HG02973 (cell line): ENCODE data around the gene DNAH6.
A peak's percentile ranks its signal among the peaks of the same experiment; 100 is the strongest.
"Not testable (repeated sequence)": the region's sequence is repeated elsewhere in the genome, so short reads cannot be mapped to it uniquely, and the experiment has no call there.

Experiments
- ATAC-seq: cut with Tn5 transposase; IDR thresholded peaks from one replicate; pipeline ENCODE4 v1.9.1; 2021; ENCODE audit warnings: moderate library complexity; ENCODE audit not compliant: unreplicated experiment

DNAH6 gene

DNA sequence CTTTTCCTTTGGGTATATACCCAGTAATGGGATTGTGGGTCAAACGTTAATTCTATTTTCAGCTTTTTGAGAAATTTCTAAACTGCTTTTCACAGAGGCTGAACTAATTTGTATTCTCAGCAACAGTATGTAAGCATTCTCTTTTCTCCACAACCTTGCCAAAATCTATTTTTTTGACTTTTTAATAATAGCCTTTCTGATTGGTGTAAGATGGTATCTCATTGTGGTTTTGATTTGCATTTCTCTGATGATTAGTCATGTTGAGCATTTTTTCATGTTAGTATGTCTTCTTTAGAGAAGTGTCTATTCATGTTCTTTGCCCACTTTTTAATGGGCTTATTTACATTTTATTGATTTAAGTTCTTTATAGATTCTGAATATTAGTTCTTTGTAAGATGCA is 219.1 kb downstream of the DNAH6 start:
- no peak for ATAC-seq

DNA sequence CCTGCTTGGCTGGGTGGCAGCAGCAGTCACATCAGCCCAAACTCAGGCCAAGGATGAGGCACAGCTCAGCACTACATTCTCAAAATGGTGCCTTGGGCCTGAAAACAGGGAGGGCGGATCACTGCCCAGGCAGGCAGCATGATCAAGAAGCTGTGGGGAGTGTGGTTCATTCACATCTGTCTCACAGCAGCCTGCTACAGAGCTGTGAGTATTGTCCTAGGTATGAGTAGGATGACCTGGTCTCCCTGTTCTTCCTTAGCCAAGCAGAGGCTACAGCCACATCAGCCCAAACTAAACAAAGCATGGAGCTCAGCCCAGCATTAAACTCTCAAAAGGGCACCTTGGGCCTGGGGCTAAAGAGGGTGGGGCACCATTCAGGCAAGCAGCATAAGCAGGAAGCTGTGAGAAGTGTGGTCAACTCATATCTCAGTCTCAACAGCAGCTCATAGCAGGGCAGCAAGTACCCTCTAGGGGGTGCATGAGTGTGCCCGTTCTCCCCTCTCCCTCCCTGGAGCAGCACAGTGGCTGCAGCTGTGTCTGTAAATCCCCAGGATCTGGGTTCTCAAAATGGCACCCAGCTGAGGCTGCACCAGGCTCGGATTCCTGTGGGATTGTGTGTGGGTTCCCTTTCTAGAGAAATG is 225.0 kb downstream of the DNAH6 start:
- peak; percentile 92 for ATAC-seq

DNA sequence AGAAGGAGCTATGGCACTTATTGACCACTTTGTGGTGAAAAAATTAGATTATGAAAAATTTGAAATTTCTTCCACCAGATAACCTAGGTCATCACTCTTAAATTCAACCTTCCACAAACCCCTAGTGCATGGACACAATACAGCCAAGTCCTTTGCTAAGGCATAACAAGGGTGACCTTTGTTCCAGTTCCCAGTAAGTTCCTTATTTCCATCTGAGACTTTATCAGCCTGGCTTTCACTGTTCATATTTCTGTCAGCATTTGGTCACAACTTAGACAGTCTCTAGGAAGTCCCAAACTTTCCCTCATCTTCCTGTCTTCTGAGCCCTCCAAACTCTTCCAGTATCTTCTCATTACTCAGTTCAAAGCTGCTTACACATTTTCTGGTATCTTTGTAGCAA is 232.0 kb downstream of the DNAH6 start:
- no peak for ATAC-seq

DNA sequence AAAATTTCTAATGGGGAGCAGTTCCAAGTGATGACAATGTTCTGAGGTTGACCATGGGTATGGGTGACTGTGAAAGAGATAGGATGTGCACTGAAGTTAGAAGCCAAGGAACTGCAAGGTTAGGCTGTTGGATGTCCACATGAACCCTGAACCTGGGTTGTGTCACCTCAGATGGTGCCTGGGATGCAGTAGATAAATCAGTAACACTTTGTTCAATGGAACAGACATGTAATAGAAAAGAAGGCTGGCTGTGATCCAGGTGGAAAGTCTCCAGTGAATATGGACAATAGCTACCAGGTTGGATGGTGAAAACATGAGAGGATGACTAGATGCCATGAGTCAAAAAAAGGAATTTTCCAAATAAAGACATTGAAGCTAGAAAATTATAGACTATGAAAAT is 233.1 kb downstream of the DNAH6 start:
- ATAC-seq: no peak

DNA sequence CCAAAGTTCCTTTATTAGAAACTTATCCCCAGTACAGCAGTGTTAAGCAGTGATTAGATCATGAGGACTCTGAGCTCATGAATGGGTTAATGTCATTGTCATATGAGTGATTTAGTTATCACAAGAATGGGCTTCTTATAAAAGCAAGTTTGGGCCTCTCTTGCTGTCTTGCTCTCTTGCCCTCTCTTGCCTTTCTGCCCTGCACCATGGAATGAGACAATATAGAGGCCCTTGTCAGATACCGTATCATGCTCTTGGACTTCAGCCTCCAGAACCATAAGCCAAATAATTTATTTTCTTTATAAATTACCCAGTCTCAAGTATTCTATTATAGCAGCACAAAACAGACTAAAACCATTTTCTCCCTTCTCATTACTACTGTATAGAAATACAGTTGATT is 238.8 kb downstream of the DNAH6 start:
- no peak for ATAC-seq

DNA sequence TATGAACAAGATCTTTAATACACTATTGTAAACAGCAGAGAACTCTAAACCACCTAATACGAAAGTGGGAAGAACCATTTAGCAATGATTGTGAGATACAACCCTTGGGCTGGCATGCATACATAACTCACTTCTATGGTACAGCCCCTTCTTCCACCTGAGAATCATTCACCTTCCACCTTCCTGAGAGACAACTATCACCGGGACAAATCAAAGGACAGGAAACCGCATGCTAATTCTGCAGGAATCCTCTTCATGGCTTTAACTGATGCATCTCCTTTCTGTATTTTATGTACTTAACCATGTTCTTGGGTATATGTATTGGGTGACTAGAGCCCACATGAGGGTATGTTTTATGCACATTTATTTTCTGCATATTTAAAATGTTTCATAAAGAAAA is 241.3 kb downstream of the DNAH6 start:
- ATAC-seq: no peak

DNA sequence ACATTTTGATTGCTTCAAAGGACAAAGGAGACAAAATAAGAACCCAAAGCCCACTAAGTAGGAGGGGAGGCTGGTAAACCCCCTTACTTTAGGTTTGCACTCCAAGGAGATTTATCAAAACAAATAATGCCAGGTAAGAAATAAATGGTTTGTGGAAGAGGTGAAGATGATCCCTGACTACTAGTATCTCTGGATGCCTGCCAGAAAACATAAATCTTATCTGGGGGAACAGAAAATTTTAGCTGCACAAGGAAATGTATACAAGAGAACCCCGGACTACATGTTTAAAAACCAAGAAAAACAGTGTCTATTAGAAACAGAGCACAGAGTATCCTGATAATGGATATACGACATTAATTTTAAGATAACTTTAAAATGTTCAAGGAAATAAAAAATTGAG is 250.5 kb downstream of the DNAH6 start:
- no peak for ATAC-seq

DNA sequence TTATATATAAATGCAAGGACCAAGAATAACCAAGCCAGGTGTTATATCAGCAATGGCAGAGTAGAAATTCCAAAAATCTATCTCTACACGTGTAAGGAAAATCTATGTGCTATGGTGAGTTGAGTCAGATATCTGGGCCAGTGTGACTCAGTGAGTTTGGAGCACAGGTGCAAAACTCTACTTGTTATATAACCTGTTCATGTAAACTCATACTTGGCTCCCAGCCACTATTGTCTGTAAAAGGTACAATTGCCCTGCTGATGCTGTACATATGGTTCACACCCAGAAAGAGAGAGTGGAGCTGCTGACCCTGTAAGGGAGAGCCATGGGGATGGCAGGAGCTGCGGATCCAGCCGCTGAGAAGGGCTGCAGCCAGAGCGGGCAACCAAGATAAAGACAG is 252.5 kb downstream of the DNAH6 start:
- ATAC-seq: no peak

DNA sequence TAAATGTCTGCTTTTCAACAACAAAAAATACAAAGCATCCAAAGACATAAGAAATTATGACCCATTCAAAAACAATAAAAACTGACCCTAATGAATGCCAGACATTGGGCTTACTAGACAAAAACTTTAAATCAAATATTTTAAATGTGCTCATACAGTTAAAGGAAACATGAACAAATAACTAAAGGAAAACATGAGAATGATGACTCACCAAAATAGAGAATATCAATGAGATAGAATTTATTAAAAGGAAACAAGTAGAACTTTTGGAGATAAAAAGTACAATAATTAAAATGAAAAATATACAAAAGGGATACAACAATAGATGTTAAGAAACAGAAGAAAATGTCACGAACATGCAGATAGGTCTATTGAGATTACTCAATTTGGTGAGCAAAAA is 254.0 kb downstream of the DNAH6 start:
- no peak for ATAC-seq

DNA sequence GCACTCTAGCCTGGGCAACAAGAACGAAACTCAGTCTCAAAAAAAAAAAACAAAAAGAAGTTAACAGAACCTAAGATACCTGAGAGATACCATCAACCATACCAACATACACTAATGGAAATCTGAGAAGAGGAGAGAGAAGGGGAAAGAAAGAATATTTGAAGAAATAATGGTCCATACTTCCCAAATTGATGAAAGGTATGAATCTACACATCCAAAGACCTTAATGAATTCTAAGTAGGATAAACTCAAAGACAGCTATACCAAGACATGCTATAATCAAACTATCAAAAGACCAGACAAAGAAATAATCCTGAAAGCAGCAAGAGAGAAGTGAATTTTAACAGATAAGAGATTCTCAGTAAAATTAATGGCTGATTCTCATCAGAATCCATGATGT is 255.0 kb downstream of the DNAH6 start:
- ATAC-seq: no peak

DNA sequence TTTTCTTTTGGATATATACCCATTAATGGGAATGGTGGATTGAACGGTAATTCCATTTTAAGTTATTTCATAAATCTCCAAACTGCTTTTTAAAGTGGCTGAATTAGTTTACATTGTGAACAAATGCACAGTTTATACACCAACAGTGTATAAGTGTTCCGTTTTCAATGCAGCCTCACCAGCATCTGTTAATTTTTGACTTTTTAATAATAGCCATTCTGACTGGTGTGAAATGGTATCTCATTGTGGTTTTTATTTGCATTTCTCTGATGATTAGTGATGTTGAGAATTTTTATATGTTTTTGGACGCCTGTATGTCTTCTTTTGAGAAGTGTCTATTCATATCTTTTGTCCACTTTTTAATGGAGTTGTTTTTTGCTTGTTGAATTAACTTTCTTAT is 257.3 kb downstream of the DNAH6 start:
- not testable (repeated sequence) for ATAC-seq

DNA sequence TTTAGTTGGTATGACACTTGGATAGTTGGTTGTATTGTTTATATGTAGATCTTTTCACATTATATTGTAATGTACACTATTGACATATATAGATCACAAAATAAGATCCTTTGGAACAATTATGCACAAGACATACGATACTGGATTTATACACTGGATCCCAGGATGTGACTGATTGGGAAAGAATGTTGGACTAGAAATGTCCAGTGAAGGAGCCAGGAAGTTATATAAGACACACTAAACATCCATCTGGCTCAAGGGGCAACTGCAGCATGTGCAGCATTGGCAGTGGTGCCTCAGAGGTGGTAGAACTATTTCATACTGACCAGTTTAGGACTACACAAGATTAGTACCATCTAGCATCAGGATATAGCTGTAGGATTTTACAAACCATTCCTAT is 259.7 kb downstream of the DNAH6 start:
- no peak for ATAC-seq

DNA sequence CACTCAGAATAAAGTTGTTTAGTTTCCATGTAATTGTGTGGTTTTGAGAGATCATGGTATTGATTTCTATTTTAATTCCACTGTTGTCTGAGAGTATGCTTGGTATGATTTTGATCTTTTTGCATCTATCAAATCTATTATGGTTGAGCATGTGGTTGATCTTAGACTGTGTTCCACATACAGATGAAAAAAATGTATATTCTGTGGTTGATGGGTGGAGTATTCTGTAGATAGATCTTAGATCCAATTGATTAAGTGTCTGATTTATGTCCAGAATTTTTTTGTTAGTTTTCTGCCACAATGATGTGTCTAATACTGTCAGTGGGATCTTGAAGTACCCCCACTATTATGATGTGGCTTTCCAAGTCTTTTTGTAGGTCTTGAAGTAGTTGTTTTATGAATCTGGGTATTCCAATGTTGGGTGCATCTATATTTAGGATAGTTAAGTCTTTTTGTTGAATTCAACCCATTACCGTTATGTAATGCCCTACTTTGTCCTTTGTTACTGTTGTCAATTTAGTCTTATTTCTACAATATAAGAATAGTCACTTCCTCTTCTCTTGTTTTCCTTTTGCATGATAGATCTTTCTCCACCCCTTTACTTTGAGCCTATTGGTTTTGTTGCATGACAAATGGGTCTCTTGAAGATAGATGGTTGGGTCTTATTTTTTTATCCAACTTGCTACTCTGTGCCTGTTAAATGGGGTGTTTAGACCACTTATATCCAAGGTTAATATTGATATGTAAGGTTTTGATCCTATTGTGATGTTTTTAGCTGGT is 262.8 kb downstream of the DNAH6 start:
- ATAC-seq: no peak

DNA sequence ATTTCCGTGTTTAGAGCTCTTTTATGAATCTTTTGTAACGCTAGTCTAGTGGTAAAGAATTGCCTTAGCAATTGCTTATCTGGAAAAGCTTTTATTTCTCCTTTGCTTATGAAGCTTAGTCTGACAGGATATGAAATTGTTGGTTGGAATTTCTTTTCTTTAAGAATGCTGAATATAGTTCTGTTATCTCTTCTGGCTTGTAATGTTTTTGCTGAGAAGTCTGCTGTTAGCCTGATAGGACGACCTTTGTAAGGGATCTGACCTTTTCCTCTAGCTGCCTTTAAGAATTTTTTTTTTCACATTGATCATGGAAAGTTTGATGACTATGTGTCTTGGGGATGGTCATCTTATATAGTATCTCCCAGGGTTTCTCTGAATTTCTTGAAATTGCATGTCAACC is 263.5 kb downstream of the DNAH6 start:
- no peak for ATAC-seq

DNA sequence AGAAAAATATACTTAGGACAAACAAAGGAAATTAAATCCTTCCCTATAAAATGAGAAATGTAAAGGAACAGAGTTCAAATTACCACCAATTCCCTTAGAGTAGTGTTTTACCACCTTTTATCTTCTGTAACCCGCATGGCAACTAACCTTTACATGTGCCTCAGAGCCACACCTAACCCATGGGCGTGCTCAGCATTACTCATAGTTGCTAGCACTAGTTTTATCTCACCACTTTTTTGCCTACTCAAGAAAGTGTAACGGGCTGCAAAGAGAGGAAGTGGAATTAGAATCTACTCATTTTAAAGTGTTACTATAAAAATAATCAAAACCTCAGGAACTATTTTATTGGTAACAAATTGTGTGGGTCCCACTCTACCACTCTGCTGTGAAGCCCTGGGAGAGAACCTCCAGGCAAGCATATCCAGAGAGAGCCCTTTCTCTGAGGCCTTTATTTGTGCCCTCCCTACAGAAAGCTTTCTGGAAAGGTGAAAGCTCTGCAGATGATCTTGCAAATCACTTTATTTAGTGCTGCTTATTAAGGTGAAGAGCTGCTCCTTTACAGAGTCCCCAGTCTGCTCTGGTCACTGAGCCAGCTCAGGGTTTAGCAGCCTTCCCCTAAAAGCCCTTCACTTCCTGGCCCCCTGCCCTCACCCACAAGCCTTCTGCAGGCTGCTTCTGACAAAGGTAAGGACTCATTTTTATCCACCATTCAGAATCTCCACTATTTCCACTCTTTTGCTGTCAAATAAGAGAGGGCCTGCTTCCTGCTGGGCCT is 265.8 kb downstream of the DNAH6 start:
- peak; percentile 90 for ATAC-seq

DNA sequence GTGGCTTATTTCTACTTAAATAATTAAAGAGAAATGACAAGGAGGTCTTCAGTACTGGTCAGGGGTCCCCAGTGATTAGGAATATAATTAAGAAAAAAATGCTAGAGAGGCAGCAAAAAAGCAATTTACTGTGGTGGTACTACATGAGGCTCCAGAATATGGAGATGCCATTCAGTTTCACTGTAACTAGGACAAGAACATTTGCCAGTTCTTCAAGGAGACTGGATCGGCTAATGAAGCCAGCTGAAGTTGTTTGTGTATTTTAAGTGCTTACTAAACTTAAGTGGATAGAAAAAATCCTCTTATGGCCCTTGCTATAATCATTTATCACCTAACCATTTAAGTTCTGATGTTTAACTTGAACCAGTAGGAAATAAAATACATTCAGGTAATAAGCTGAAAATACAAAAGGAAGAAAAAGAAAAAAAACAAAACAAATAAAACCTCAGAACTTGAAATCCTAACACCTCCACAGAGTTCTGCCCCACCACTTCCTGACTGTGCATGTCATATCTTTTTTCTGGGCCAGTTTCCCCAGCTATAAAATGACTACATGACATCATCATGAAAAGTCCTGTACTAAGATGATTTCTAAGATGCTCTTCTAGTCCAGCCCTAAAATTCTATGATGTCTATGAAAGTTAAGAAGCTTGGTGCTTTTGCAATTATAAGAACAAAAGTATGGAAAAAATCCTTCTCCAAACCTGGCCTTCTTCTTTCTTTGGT is 266.6 kb downstream of the DNAH6 start:
- no peak for ATAC-seq

DNA sequence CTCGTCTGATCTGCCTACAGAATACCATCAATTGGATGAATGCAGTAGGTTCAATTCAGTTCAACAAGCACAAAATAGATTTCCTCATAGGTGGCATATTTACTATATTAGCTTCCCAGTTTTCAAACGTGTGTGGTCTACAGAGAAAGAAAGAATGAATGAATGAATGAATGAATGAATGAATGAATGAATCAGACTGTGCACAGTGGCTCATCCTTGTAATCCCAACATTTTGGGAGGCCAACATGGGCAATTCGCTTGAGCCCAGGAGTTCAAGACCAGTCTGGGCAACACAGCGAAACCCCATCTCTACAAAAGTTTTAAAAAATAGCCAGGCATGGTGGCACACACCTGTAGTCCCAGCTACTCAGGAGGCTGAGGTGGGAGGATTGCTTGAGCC is 269.7 kb downstream of the DNAH6 start:
- no peak for ATAC-seq

DNA sequence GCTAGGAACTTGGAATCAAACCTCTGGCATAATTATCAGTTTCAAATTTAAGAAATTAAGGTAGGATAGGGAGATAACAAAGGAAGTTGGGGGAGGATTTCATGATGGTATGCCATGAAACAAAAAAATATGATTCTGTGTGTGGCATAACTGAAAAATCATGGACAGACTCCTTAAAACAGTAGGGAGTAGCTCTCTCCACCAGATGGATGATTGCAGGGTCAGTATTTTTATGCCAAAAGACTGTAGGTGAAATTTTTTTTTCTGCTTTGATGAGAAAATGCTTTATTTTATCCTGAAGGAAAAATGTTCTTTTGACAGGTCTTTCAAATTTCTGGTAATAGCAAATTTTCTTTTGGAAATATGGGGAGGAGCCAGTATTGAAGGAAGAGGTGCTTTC is 270.3 kb downstream of the DNAH6 start:
- no peak for ATAC-seq

DNA sequence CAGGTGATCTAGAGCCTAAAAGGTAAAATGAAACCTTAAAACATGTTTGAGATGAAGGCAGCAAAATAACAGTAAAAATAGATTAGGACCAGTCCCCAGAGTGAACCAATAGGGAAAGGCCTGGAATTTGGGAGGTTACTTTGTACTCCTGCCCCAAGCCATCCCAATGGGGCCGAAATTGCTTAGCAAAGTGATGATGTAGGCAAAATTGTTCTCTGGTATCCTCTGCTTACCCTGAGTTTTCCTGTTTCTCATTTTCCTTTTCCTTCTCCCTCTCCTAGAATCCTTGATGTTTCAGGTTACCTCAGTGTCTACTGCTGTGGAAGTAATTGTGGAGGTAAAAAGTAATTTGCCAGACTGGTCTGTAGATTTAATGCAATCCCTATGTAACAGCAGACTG is 271.7 kb downstream of the DNAH6 start:
- no peak for ATAC-seq

DNA sequence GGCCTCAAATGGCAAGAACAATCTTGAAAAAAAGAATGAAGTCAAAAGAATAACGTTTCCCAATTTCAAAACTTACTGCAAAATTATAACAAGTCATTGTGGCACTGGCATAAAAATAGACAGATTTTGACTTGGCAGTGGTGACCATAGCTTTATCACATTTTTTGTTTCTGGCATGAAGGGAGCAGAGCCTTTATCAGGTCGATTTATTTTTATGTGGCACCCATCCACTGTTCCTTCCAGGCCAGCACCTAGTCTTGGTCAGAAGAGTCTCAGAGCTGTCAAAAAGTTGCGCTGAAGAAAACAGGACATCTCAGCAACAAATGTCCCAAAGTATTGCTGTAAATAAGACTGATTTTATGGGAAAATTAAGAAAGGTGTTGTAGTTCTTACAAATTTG is 272.2 kb downstream of the DNAH6 start:
- ATAC-seq: no peak

DNA sequence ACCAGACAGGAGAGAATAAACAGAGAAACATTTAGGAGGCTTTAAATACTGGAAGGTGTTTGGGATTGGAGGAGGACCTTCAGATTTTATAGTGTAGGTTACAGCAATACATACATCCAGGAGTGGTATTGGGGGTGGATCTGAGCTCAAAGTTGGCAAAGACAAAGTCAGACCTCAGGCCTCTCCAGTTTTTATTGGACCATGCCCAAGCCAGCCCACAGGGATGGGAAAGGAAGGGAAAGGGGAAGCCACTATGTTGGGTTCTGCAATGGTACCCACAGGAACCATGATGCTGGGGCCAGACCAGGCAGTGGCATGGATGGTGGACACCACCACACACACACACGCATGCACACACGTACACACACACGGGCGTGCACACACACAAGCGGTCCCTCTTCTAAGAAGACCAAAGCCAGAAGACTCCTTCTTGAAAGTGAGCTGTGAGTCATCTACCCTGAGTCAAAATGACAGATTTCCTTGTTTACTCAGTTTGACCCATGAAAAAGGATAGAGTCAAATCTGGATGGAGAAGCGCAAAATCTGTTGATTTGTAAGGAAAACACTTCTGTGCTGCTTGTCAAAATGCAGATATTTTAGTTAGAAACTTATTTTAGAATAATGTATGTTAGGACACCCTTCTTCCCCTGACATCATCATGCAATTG is 276.7 kb downstream of the DNAH6 start:
- ATAC-seq: no peak
